NCI-H345 (cell line): Measurements from ENCODE around the gene VTN.

Experiments
- DNase-seq: peaks from one replicate; lab custom pipeline; 2025; lab: John Stamatoyannopoulos, UW

The VTN gene

DNA sequence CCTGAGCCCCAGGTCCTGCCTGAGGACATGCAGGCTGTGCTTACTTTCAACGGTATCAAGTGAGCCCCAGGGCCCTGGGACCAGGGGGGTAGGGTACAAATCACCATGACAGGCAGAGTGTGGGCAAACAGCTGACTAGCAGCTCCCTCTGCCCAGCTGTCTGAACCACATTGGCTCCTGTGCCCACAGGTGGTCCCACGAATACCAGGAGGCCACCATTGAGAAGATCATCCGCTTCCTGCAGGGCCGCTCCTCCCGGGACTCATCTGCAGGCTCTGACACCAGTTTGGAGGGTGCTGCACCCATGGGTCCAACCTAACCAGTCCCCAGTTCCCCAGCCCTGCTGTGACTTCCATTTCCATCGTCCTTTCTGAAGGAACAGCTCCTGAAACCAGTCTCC, 25.9 kb upstream of the VTN start:
- no peak for DNase-seq

DNA sequence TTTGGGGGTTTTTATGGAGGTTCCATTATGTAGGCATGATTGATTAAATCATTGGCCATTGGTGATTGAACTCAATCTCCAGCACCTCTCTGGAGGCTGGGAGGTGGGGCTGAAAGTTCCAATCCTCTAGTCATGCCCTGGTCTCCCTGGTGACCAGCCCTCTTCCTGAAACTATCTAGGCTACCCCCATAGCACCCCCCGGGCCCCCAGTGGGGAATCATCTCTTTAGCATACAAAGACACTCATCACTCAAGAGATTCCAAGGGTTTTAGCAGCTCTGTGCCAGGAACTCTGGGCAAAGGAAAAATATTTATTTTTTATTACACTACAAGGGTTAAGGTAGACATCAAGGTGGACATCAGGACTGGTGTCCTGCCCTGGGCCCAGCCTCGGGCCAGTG, 25.3 kb upstream of the VTN start:
- no peak for DNase-seq

DNA sequence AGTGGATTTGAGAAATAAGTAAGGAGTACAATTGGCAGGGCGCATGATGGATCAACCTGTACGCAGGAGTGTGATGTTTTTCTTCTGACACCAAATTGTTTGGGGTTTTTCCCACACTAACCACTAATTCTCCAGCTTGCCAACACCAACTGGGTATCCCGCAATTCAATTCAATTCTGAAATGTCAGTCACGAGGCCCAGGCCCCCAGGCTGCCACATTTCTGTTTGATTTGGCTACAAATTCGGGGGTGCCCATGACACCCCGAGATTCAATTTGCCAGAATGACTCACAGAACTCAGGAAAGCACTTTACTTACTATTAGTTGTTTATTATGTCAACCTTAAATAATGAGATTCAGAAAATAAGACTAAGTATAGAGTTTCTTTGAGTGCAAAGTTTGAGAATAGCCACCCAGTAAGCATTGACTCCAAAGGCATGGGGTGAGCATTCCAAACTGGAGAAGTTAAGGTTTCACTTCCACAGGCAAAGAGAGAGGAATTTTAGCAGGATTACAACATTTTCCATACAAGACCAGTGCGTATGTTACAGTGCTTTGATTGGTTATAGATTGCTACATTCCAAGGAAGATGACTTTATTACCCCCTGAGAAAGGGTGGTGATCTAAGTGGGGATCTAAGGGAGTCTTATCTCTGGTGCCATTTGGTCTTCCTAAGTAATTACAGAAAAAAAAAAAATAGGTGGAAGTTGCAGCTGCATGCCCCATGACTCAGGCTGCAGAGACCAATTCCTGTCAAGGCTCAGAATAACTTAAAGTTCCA, 24.4 kb upstream of the VTN start:
- no peak for DNase-seq

DNA sequence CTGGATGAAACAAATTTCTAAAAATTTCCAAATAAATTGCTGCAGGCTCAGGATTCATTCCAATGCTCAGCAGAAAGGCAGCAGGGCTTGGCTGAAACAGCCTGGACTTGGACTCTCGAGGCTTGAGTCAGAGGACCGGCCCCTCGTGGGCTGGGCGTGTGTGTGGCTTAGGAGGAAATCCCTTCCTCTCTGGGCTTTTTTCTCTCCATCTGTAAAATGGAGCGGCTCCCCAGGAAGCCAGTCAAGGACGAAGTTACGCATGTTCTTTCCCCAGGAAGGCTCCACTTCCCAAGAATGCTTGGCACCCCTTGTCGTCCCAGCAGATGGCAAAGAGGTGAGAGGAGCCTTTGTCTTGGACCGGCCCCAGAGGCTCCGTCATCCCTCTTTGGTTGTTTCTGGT, 22.4 kb upstream of the VTN start:
- no peak for DNase-seq

DNA sequence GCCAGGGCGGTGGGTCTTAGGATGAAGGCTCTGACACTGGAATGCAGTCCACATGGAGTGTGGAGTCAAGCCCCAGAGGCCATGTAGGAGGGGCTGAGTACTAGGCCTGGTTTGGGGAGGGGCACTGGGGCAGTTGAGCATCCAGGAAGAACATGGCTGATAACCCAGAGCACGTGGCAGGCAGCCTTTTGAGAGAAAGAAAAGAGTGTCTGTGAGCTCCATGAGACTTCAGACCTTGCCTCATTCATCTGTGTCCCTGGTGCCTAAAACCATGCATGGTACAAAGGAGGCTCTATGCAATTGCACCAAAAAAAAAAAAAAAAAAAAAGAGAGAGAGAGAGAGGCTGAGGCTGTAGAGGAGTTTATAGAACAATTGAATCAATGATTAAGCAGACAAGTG, 21.3 kb upstream of the VTN start:
- DNase-seq = no peak

DNA sequence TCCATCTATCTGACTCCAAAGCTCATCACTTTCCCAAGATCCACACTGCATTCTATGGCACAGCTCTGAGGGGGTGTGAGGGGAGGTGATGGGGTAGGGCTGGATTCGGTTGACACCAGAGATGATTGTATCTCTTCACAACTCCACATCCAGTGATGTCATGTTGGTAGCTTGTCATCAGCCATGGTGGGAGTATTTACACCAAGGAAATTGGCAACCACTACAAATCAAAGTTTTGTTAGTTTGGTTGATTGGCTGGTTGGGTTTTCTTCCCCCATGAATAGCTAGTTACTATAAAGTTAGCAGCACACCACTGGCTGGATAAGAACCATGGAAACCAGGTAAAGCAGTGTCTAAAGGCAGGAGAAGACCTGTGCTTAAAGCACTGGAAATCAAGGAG, 20.9 kb upstream of the VTN start:
- DNase-seq = no peak

DNA sequence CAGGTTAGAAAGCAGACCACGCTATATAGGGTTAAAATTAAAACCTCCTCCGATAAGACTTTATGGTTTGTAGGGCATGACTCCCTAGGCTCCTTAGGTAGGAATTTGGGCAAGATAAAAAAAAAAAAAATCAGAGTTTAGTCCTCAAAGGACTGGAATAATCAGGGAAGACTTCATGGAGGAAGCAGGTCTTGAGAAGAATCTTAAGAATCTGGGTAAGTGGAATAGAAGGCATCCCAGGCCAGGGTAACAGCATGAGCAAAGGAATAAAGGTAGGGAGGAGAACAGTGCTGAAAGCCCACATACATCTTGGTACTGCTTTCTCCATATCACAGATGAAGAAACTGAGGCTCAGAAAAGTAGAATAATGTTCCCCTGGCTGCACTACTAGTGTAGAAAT, 20.5 kb upstream of the VTN start:
- no peak for DNase-seq

DNA sequence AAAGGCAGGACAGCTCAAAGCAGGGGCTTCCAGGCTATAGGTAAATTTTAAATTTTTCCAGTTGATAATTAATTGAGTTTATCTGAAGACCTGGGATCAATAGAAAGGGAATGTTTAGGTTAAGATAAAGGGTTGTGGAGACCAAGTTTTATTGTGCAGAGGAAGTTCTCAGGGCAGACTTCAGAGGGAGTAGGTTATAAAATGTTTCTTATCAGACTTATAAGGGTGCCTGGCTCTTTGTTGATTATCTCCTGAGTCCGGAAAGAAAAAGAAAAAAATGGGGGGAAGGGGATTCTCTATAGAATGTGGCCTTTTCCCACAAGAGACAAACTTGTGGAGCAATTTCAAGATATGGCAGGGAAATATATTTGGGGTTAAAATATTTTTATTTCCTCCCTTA, 20.0 kb upstream of the VTN start:
- DNase-seq = no peak

DNA sequence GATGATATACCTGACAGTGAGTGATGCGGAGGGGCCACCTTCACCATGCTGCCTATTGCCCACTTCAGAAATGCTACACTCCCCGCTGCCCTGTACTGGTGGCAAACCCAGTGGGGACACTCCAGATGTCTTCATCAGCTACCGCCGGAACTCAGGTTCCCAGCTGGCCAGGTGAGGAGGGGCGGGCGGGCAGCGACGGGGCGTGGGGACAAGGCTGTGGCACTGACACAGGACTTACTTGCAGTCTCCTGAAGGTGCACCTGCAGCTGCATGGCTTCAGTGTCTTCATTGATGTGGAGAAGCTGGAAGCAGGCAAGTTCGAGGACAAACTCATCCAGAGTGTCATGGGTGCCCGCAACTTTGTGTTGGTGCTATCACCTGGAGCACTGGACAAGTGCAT, 18.0 kb upstream of the VTN start:
- no peak for DNase-seq

DNA sequence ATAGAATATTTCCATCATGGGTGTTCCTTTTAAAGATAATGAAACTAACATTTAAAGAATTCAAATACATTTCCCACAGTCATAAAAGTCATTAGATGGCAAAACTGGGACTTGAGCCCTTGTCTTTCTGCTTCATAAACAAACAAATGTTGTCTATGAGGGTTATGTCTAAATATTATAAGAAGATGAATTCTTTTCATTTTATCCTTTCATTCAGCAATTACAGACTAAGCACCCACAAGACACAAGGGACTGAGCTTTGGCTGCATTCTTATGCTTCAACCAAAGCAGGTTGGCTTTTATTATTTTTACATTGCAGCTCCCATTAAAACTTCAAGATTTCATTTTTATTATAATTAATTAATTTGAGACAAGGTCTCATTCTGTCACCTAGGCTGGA, 16.3 kb upstream of the VTN start:
- no peak for DNase-seq

DNA sequence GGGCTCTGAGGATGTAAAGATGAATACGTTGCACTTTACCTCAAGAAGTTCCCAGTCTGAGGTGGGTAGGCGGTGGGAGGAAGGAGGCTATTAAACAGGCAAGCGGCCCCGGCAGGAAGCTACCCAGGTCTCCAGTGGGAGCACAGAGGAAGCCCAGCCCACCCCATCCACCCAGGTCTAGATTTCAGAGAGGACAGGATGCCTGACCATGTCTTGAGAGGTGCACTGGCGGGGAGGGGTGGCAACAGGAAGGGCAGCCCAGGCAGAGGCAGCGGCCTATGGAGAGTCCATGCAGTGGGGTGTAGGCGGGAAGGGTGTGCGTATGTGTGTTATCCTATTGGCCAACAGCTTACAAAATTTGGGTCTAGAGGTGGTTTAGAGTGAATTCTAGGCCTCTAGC, 15.3 kb upstream of the VTN start:
- DNase-seq = no peak

DNA sequence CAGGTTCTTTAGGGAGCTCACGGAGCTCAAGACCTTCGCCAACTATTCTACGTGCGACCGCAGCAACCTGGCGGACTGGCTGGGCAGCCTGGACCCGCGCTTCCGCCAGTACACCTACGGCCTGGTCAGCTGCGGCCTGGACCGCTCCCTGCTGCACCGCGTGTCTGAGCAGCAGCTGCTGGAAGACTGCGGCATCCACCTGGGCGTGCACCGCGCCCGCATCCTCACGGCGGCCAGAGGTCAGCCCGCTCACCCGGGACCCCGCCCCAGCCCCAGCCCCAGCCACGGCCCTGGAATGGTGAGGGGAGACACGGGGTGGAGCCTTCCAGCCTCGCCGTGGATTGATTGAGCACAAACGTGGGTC, 14.9 kb upstream of the VTN start:
- DNase-seq = no peak

DNA sequence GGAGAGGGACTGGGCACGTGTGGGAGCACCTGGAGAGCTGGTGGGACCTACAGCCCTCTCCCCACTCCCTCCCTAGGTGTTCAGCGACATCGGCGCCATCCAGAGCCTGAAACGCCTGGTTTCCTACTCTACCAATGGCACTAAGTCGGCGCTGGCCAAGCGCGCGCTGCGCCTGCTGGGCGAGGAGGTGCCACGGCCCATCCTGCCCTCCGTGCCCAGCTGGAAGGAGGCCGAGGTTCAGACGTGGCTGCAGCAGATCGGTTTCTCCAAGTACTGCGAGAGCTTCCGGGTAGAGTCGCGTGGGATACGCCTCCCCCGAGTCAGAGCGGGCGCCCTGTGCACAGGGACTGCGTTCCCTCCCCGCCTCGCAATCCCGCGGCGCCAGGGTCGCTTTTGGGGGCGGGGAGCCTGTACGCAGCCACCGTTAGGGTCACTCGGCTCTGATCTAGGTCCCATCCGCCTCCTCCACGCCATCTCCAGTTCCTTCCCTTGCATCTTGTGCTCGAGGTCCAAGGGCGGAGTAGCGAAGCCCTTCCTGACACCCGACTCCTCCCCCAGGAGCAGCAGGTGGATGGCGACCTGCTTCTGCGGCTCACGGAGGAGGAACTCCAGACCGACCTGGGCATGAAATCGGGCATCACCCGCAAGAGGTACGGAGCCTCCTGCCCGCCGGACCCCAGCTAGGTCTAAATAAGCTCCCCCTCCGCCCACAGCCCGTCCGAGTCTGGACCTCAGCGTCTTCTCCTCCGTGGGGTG, 14.4 kb upstream of the VTN start:
- DNase-seq = no peak

DNA sequence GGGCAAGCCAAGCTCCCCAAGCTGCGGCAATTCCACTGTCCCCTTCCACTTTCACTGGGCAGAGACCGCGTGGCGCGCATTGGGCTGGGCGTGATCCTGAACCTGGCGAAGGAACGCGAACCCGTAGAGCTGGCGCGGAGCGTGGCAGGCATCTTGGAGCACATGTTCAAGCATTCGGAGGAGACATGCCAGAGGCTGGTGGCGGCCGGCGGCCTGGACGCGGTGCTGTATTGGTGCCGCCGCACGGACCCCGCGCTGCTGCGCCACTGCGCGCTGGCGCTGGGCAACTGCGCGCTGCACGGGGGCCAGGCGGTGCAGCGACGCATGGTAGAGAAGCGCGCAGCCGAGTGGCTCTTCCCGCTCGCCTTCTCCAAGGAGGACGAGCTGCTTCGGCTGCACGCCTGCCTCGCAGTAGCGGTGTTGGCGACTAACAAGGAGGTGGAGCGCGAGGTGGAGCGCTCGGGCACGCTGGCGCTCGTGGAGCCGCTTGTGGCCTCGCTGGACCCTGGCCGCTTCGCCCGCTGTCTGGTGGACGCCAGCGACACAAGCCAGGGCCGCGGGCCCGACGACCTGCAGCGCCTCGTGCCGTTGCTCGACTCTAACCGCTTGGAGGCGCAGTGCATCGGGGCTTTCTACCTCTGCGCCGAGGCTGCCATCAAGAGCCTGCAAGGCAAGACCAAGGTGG, 11.2 kb upstream of the VTN start:
- no peak for DNase-seq

DNA sequence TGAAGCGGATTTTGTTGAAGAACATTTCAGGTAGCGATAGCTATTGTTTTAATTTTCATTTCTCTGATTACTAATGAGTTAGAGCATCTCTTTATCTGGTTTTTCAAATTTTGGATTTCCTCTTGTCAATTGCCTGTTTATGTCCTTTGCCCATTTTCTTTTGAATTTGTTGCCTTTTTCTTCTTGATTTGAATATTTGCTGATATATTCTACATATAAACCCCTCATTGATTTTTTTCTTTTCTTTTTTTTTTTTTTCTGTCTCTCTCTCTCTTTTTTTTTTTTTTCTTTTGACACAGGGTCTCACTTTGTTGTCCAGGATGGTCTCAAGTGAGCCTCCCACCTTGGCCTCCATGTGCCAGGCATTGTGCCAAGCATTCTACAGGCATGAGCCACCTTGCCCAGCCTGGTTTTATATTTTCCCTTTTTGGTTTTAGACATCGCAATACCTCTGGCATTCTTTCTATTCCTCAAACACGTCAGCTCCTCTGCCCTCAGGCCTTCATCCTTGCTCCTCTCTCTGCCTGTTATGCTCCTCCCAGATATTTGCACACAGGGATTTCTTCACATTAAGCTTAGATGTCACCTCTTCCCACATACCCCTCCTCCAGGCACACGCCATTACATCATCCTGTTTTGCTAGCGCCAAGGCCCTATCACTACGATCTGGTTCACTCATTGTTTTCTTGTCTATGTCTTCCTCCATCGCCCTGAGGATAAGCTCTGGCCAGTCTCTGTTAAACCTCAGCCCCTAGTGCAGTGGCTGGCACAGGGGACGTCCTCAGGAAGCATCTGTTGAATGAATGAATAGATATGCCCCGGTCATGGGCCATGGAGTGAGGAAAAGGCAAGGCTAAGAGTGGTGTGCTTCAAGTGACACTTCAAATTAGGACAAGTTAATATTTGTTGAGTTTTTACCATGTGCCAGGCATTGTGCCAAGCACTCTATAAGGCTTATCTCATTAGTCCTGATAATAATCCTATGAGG, 10.0 kb upstream of the VTN start:
- no peak for DNase-seq

DNA sequence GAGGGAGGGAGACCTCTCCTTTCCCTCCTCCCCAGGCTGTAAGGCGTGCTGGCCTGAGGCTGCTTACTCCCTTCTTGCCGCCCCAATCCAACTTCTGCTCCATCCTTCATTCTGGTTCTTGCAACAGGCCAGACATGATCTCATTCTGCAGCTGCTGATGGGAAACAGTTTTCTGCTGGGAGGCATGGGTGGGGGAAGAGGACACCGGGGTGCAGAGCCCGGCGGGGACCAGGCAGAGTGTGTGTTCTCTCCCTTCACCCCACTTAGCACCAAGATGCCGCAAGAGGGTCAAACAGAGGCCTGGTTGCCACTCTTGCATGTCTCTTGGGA, 2.8 kb upstream of the VTN start:
- no peak for DNase-seq

DNA sequence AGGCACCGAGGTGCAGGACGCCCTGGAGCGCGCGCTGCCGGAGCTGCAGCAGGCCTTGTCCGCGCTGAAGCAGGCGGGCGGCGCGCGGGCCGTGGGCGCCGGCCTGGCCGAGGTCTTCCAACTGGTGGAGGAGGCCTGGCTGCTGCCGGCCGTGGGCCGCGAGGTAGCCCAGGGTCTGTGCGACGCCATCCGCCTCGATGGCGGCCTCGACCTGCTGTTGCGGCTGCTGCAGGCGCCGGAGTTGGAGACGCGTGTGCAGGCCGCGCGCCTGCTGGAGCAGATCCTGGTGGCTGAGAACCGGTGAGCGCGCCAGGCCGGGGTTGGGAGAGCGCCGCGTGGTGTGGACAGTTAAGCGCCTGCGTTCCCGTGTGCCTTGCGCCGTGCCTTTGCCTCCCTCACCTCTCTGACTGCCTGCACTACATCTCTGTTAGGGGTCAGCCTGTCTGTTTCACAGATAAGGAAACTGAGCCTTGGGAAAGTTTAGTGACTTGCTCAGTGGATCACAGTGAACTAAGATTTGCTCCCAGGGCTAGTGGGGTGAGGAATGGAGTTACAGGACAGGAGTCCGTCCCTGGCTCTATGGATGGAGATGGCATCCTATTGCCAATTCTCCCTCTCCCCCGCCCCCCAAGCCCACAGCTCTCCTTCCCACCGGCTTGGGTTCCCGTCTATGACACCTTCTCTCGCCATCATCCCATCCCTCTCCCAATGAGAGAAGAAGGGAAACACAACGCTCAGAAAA, 2.3 kb upstream of the VTN start:
- DNase-seq = peak; percentile 32

DNA sequence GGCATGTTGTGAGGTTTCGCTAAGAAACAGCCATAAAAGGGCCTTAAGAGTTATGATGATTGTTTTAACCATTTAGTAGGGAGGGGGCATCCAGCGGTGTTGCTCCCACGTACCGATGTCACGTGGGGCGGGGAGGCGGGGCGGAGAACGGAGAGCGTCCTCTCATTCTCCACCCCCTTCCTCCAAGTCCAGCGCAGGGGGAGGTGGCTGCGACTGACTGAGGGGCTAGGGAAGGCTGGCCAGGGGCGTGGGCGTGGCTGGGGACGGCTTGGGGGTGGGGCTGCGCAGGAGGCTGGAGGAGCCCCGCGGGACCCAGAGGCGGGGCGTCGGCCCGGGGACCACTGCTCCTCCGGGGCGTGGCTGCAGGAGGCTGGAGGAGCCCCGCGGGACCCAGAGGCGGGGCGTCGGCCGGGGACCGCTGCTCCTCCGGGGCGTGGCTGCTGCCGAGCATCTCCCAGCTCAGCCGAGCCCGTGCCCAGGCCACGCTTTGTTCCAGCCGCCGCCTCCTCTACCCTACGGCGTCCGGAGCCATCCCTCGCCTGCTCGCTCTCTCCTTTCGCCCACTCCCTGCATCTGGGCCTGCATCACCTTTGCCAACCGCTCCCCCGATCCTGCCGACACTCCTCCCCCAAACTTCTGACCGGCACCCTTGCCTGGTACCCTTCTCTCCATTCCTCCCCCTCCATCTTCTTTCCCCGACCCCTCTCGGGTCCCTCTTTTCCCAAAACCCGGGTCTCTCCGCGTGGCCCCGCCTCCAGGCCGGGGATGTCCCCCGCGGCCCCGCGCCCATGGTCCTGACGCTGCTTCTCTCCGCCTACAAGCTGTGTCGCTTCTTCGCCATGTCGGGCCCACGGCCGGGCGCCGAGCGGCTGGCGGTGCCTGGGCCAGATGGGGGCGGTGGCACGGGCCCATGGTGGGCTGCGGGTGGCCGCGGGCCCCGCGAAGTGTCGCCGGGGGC, 1.4 kb upstream of the VTN start, which contains the start of gene SARM1:
Gene SARM1, plus strand, starts transcription at position 450 of the 958 bp plus-strand sequence. Its CDS starts 339 bp downstream, at position 789.
- DNase-seq = peak; percentile 97

DNA sequence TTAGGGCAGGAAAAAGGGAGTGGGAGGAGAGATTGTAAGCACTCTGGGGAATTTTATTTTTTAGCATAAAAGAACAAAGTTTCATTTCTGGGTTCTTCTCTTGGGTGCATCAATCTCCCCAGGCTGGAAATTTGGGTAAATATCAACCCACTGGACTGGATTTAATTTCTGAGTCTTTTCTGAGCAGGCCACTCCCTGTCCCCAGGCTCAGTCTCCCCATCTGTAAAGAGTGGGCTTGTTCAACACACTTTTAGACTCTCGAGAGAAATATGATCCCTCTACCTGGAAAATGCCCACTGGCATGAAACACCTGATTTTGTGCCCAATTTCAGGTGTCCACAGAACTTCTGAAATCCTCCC, 617 bp upstream of the VTN start:
- no peak for DNase-seq

DNA sequence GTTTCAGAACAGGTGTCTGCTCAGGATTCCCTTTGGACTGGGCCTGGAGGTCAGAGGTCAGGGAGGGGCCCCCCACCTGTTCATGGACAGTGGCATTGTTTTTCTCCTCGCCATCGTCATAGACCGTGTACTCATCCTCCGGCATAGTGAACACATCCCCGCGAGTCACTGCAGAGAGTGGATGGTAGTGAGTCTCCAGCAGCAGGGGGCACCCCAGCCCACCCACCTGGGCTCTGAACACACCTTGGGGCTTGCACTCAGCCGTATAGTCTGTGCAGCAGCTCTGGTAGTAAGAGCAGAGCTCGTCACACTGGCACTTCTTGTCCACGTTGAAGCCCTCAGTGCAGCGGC, 448 bp downstream of the VTN start:
- peak; percentile 12 for DNase-seq
